Measurements from ENCODE around the gene HCRTR1. TPM values are rescaled to one million over a fixed set of nuclear protein-coding genes. Genes with fewer than 3 reads are reported as not detected.

The HCRTR1 gene
- polyA plus RNA-seq, 1 of the 3 experiments (the other 2 are of a cell fraction), result 0.03 TPM

GRCh38 chr1:31574749-31575368, 42.6 kb upstream of the HCRTR1 start:
- Histone ChIP-seq H3F3A (replicated peaks; ENCODE audit: insufficient read depth) (peaks cover 8% of the 10 kb centered on the region), H3K27ac (ENCODE audit: low read depth in 2 of 2, low read length in 1 of 2) (peak overlapping the region in 1 of 2 experiments; percentile 38; a peak in 2 of 4 replicates), H3K4me3 (ENCODE audit: low read depth in 2 of 2, low read length in 1 of 2) (no peak overlapping the region), H3K36me3 (replicated peaks in 1 of 2; ENCODE audit: control insufficient read depth in 1 of 2, insufficient read depth in 2 of 2, low read length in 1 of 2) (no peaks in the 10 kb centered on the region), H4K20me1 (ENCODE audit: insufficient read depth) (no peaks in the 10 kb centered on the region), H3K79me2 (ENCODE audit: insufficient read depth) (no peaks in the 10 kb centered on the region), H3K4me2 (peak overlapping the region; percentile 51; the same call in 1 of the 2 replicates), H2AFZ (ENCODE audit: low read depth) (no peak overlapping the region), H3K9ac (no peak overlapping the region), H3K27me3 (ENCODE audit: insufficient read depth) (no peaks in the 10 kb centered on the region), H3K9me3 (no peaks in the 10 kb centered on the region), H3K9me2 (no peaks in the 10 kb centered on the region), H3K4me1 (ENCODE audit: control insufficient read depth in 1 of 2, insufficient read depth in 2 of 2, low read depth in 1 of 2, low read length in 1 of 2) (peaks cover 14 to 17% of the 10 kb centered on the region in 2 experiments; a peak in 3 of 4 replicates)
- 59% methylated on average over 9 of the region's 10 CpGs for WGBS (ENCODE audit: low lambda C conversion rate)
- DNase-seq, result no peak
- CTCF ChIA-PET, result interaction anchor here (1.1 to 2.5 kb wide), 6 partner anchors 10 to 63 kb away, joined by 4 to 10 read pairs (median 4); no protein-coding TSS in a partner anchor
- POLR2A ChIA-PET, result no interaction called here
- TF ChIP-seq NFIC (IDR thresholded peaks at IDR 0.05; ENCODE audit: borderline replicate concordance) (no peak), REST (IDR thresholded peaks at IDR 0.05; ENCODE audit: low read depth, low read length) (no peak), EP300 (IDR thresholded peaks at IDR 0.05; ENCODE audit: borderline replicate concordance in 1 of 2, low read depth in 1 of 2, low read length in 1 of 2) (no peak), SIN3A (IDR thresholded peaks at IDR 0.05; ENCODE audit: borderline replicate concordance, low read depth, low read length) (no peak), RCOR1 (IDR thresholded peaks at IDR 0.05; ENCODE audit: low read length) (no peak), TCF12 (IDR thresholded peaks at IDR 0.05) (no peak), PBX3 (IDR thresholded peaks at IDR 0.05) (no peak), RFX5 (IDR thresholded peaks at IDR 0.05; ENCODE audit: low read length) (no peak), MEF2A (IDR thresholded peaks at IDR 0.05; ENCODE audit: borderline replicate concordance, low read depth) (no peak), FOSL2 (IDR thresholded peaks at IDR 0.05; ENCODE audit: borderline replicate concordance, low read depth) (no peak), YY1 (IDR thresholded peaks at IDR 0.05; ENCODE audit: low read depth) (no peak), POLR2AphosphoS5 (IDR thresholded peaks at IDR 0.05; ENCODE audit: low read depth, low read length) (no peak), MXI1 (IDR thresholded peaks at IDR 0.05; ENCODE audit: low read depth, low read length) (no peak), GATA2 (CRISPR knock-in tag; IDR thresholded peaks at IDR 0.05) (no peak), SMC3 (IDR thresholded peaks at IDR 0.05; ENCODE audit: low read depth, low read length) (no peak), ZBTB33 (IDR thresholded peaks at IDR 0.05; ENCODE audit: borderline replicate concordance, low read depth) (no peak), USF2 (IDR thresholded peaks at IDR 0.05; ENCODE audit: borderline replicate concordance, low read depth, low read length) (no peak), TEAD4 (IDR thresholded peaks at IDR 0.05; ENCODE audit: borderline replicate concordance, insufficient read depth) (no peak)
